Endothelial cell of umbilical vein (primary cell): ENCODE data around the gene EXOC6. TPM values are rescaled to one million over a fixed set of nuclear protein-coding genes. Genes with fewer than 3 reads are reported as not detected.

Experiments used
- BruUV-seq: library from RNA; stranded (reverse); fragments of 400-500 nt; replicated peaks from 2 replicates; lab custom pipeline; 2021; lab: Mats Ljungman, UMichigan
- CTCF ChIA-PET: fragments of 300-600, 350-600 bp; sonication (Branson Sonifier 250); formaldehyde crosslinking; loops from one replicate; lab custom pipeline; 2021; ENCODE audit warnings: antibody characterized with exemption, inconsistent platforms; lab: Charles Lee
- POLR2A ChIA-PET: fragments of 300-600, 350-600 bp; sonication (Branson Sonifier 250); formaldehyde crosslinking; loops from one replicate; lab custom pipeline; 2021; ENCODE audit warnings: antibody characterized with exemption, inconsistent platforms; lab: Charles Lee
- DNase-seq: peaks from one replicate; pipeline ENCODE4 v3.0.0-alpha.2; 2011; ENCODE audit warnings: low read depth, low spot score
- FAIRE-seq: peaks from 2 replicates; lab custom pipeline; 2011; peaks lifted over from hg19 to GRCh38; lab: Jason Lieb, UNC
- H2AFZ ChIP-seq: 2 replicates; pipeline ENCODE4 v1.6.0; 2012; ENCODE audit warnings: low read depth, low read length, control low read depth, inconsistent platforms
- H3K27ac ChIP-seq: 2 replicates; pipeline ENCODE4 v1.5.1; 2011; ENCODE audit warnings: low read depth, mild to moderate bottlenecking, control low read depth, low read length, moderate library complexity; ENCODE audit not compliant: insufficient read depth
- H3K27me3 ChIP-seq, 2 experiments: 2 replicates each; pipeline versions ENCODE4 v1.6.0 to v1.6.1; 2011; ENCODE audit warnings: low read length in 2 of 2, mixed read lengths in 1 of 2; ENCODE audit not compliant: control insufficient read depth in 2 of 2, insufficient read depth in 2 of 2
- H3K36me3 ChIP-seq, 2 experiments: 2 replicates in 1 of 2; 3 replicates in 1 of 2; pipeline ENCODE4 v1.5.1; 2011; ENCODE audit warnings: low read length in 2 of 2, mild to moderate bottlenecking in 1 of 2, moderate library complexity in 1 of 2; ENCODE audit not compliant: control insufficient read depth in 2 of 2, insufficient read depth in 2 of 2; ENCODE audit errors: extremely low read depth in 1 of 2
- H3K4me1 ChIP-seq: 3 replicates; pipeline ENCODE4 v1.5.1; 2011; ENCODE audit warnings: mild to moderate bottlenecking, low read length; ENCODE audit not compliant: control insufficient read depth, insufficient read depth; ENCODE audit errors: extremely low read depth
- H3K4me2 ChIP-seq: 2 replicates; pipeline ENCODE4 v1.6.1; 2011; ENCODE audit warnings: low read length, control low read depth, mixed read lengths; ENCODE audit not compliant: insufficient read depth
- H3K4me3 ChIP-seq, 3 experiments: fragments of 200-600 bp in 1 of 3; sonication (generic), shearing (Covaris generic) in 1 of 3; replicated peaks in 1 of 3; 2 replicates each; pipeline ENCODE4 v1.5.1; 2011 to 2016; ENCODE audit warnings: control low read depth in 3 of 3, low read length in 3 of 3, mild to moderate bottlenecking in 2 of 3, inconsistent platforms in 1 of 3, low read depth in 1 of 3, moderate library complexity in 1 of 3; ENCODE audit not compliant: insufficient read depth in 1 of 3
- H3K79me2 ChIP-seq: 2 replicates; pipeline ENCODE4 v1.6.0; 2012; ENCODE audit warnings: low read length, inconsistent platforms; ENCODE audit not compliant: control insufficient read depth, insufficient read depth
- H3K9ac ChIP-seq: replicated peaks from 2 replicates; pipeline ENCODE3; 2011; ENCODE audit warnings: low read length, control low read depth; ENCODE audit not compliant: insufficient read depth; ENCODE audit errors: extremely low read depth
- H3K9me1 ChIP-seq: replicated peaks from 3 replicates; pipeline ENCODE4 v1.6.0; 2011; ENCODE audit warnings: mild to moderate bottlenecking, low read length; ENCODE audit not compliant: control insufficient read depth, insufficient read depth; ENCODE audit errors: extremely low read depth
- H3K9me3 ChIP-seq: replicated peaks from 2 replicates; pipeline ENCODE4 v1.5.1; 2012; ENCODE audit warnings: low read length, inconsistent platforms; ENCODE audit not compliant: control insufficient read depth, insufficient read depth
- H4K20me1 ChIP-seq: replicated peaks from 2 replicates; pipeline ENCODE3; 2011; ENCODE audit warnings: mild to moderate bottlenecking, low read length; ENCODE audit not compliant: control insufficient read depth, insufficient read depth; ENCODE audit errors: extremely low read depth
- CTCF ChIP-seq, 2 donors: IDR thresholded peaks; 1 replicate in 1 of 2; 2 replicates in 1 of 2; pipeline ENCODE4 v1.5.1; 2011; ENCODE audit warnings: low read length in 2 of 2, mild to moderate bottlenecking in 2 of 2, moderate library complexity in 2 of 2, control low read depth in 1 of 2, inconsistent platforms in 1 of 2, low read depth in 1 of 2; ENCODE audit not compliant: insufficient read depth in 1 of 2; ENCODE audit errors: extremely low read depth in 1 of 2
- EZH2 ChIP-seq: IDR thresholded peaks from 2 replicates; pipeline ENCODE4 v1.6.1; 2012; ENCODE audit warnings: borderline replicate concordance, low read depth, mild to moderate bottlenecking, moderate library complexity, low read length, inconsistent platforms; ENCODE audit not compliant: severe bottlenecking
- FOS ChIP-seq: IDR thresholded peaks from 2 replicates; pipeline ENCODE4 v1.6.1; 2011; ENCODE audit warnings: mild to moderate bottlenecking, low read length, moderate library complexity, borderline replicate concordance; ENCODE audit not compliant: insufficient read depth
- GATA2 ChIP-seq: IDR thresholded peaks from 2 replicates; pipeline ENCODE4 v1.7.0; 2011; ENCODE audit warnings: low read depth, mild to moderate bottlenecking, moderate library complexity, mixed read lengths, low read length; ENCODE audit not compliant: insufficient read length, insufficient read depth
- JUN ChIP-seq: IDR thresholded peaks from 2 replicates; pipeline ENCODE4 v1.6.1; 2011; ENCODE audit warnings: borderline replicate concordance, low read depth; ENCODE audit not compliant: insufficient read length, insufficient read depth
- MAX ChIP-seq: IDR thresholded peaks from 2 replicates; pipeline ENCODE4 v1.6.1; 2011; ENCODE audit not compliant: insufficient read depth, insufficient read length
- MYC ChIP-seq: IDR thresholded peaks from one replicate; pipeline ENCODE4 v1.6.1; 2011; ENCODE audit warnings: mild to moderate bottlenecking, low read depth, low read length
- POLR2A ChIP-seq: IDR thresholded peaks from 2 replicates; pipeline ENCODE4 v1.6.1; 2012; ENCODE audit warnings: low read depth, mild to moderate bottlenecking, control low read depth, low read length
- POLR2AphosphoS5 ChIP-seq: IDR thresholded peaks from 2 replicates; pipeline ENCODE4 v1.6.1; 2012; ENCODE audit warnings: low read depth, mild to moderate bottlenecking, control low read depth, low read length, moderate library complexity; ENCODE audit not compliant: insufficient read depth
- dilution Hi-C: fragments of 300-500 bp; cut with MboI; formaldehyde crosslinking; loops from one replicate; pipeline ENCODE4 v1.15.0; 2019; ENCODE audit warnings: low sequenced_read_pairs; ENCODE audit not compliant: extremely low pct_ligation_motif_present
- intact Hi-C: fragments of 100-400 bp; cut with micrococcal nuclease; formaldehyde crosslinking; loops from one replicate; pipeline ENCODE4 v1.10.0; 2022
- polyA plus RNA-seq, 4 experiments: library from polyadenylated mRNA; depleted of rRNA in 3 of 4; stranded (reverse) in 3 of 4; unstranded in 1 of 4; fragments of >200 nt; gene quantifications; 2 replicates each; pipeline versions ENCODE4 v1.2.1 to v1.2.3, GENCODE V29; 2011 to 2012; ENCODE audit warnings: missing spikeins in 1 of 4
- total RNA-seq: library from RNA; stranded (reverse); gene quantifications from 2 replicates; pipeline ENCODE4 v1.2.3, GENCODE V29; 2021

The EXOC6 gene
- total and polyA plus RNA-seq, 2 donors (not counting 3 experiments of a cell fraction or from before 2014, with no cell fraction given) = 72.6 to 108 TPM

- H2AFZ ChIP-seq = no peak overlapping the region
These were observed 33.5 kb upstream of the EXOC6 start for GRCh38 chr10:92814790-92815189.

GRCh38 chr10:92816091-92816531, 32.2 kb upstream of the EXOC6 start:
- Histone ChIP-seq H3K9ac (peak overlapping the region; percentile 46), H3K4me2 (peak overlapping the region; percentile 40), H4K20me1 (no peaks in the 10 kb centered on the region), H3K36me3 (no peaks in the 10 kb centered on the region), H3K4me3 (no peak overlapping the region), H3K9me1 (no peaks in the 10 kb centered on the region), H2AFZ (no peak overlapping the region), H3K79me2 (no peaks in the 10 kb centered on the region), H3K27ac (peak overlapping the region; percentile 81), H3K27me3 (no peaks in the 10 kb centered on the region), H3K9me3 (no peaks in the 10 kb centered on the region), H3K4me1 (peaks cover 63% of the 10 kb centered on the region)
- BruUV-seq = no TSS peak
- intact Hi-C loops = loop anchor here (1.0 to 2.0 kb wide), 8 partner anchors 15 to 175 kb away; no protein-coding TSS in a partner anchor
- peak; percentile 86 for FAIRE-seq
- DNase-seq = peak; percentile 99
- ChIA-PET CTCF (interaction anchor here (0.7 to 2.1 kb wide), 8 partner anchors 14 to 126 kb away, joined by 3 to 13 read pairs (median 4); partner anchors contain the start of gene HHEX), POLR2A (interaction anchor here (0.6 to 1.5 kb wide), 4 partner anchors 15 to 125 kb away, joined by 3 to 4 read pairs (median 4); no protein-coding TSS in a partner anchor)
- dilution Hi-C loops = no loop called here
- TF ChIP-seq FOS = peak; percentile 86
- TF ChIP-seq POLR2AphosphoS5 = peak; percentile 90
- TF ChIP-seq GATA2 = peak; percentile 86
- no peak for TF ChIP-seq MYC
- TF ChIP-seq MAX = peak; percentile 61
- peak; percentile 87 for TF ChIP-seq JUN
- TF ChIP-seq POLR2A = peak; percentile 45
- peak in 1 of 2 donors; percentile 29 for TF ChIP-seq CTCF (IDR thresholded peaks at IDR 0.05; ENCODE audit: extremely low read depth in 1 of 2, insufficient read depth in 1 of 2, low read depth in 1 of 2, low read length in 2 of 2)
- TF ChIP-seq EZH2 = no peak

More at GRCh38 chr10:92814790-92815189, 33.5 kb upstream of the EXOC6 start:
- Histone ChIP-seq H4K20me1 (no peaks in the 10 kb centered on the region), H3K4me1 (peaks cover 59% of the 10 kb centered on the region), H3K27ac (no peak overlapping the region), H3K4me2 (no peak overlapping the region), H3K36me3 (no peaks in the 10 kb centered on the region), H3K9me3 (no peaks in the 10 kb centered on the region), H3K9me1 (no peaks in the 10 kb centered on the region), H3K9ac (no peak overlapping the region), H3K4me3 (no peak overlapping the region), H3K79me2 (no peaks in the 10 kb centered on the region), H3K27me3 (no peaks in the 10 kb centered on the region)
- TF ChIP-seq MYC = no peak
- TF ChIP-seq EZH2 = no peak
- TF ChIP-seq JUN = no peak
- no peak for TF ChIP-seq GATA2
- TF ChIP-seq POLR2AphosphoS5 = no peak
- no peak for TF ChIP-seq FOS
- TF ChIP-seq MAX = no peak
- dilution Hi-C loops (no loop called here), intact Hi-C loops (no loop called here)
- ChIA-PET POLR2A (no interaction called here), CTCF (interaction anchor here (0.8 to 2.1 kb wide), 4 partner anchors 20 to 125 kb away, joined by 3 to 13 read pairs (median 4); partner anchors contain the start of gene HHEX)
- DNase-seq = no peak
- no peak for FAIRE-seq
- no TSS peak for BruUV-seq
